Ectodermal cell (in vitro differentiated cells): ENCODE data around the gene TSPO.
"Not testable (repeated sequence)": the region's sequence is repeated elsewhere in the genome, so short reads cannot be mapped to it uniquely, and the experiment has no call there.

Experiments used
- H3K27ac ChIP-seq: 2 replicates; pipeline ENCODE4 v1.7.0; 2013; ENCODE audit warnings: mild to moderate bottlenecking, low read depth, low read length; ENCODE audit not compliant: insufficient read depth, poor library complexity, severe bottlenecking
- H3K27me3 ChIP-seq: 2 replicates; pipeline ENCODE4 v1.7.0; 2013; ENCODE audit warnings: mild to moderate bottlenecking, low read length; ENCODE audit not compliant: insufficient read depth, control insufficient read depth, poor library complexity, severe bottlenecking
- H3K36me3 ChIP-seq: one replicate; pipeline ENCODE4 v1.7.0; 2013; ENCODE audit warnings: low read length; ENCODE audit not compliant: control insufficient read depth, insufficient read depth
- H3K4me1 ChIP-seq: one replicate; pipeline ENCODE4 v1.7.0; 2013; ENCODE audit warnings: low read length; ENCODE audit not compliant: control insufficient read depth, insufficient read depth
- H3K4me3 ChIP-seq: 2 replicates; pipeline ENCODE4 v1.7.0; 2013; ENCODE audit warnings: low read depth, low read length, control low read depth; ENCODE audit not compliant: insufficient read depth
- H3K9me3 ChIP-seq: 2 replicates; pipeline ENCODE4 v1.7.0; 2013; ENCODE audit warnings: mild to moderate bottlenecking, low read length, moderate library complexity; ENCODE audit not compliant: control insufficient read depth
- WGBS, 2 experiments: methylation state at CpG; one replicate each; pipeline ENCODE4 v1.1.7; 2013; ENCODE audit warnings: missing lambda C conversion rate in 2 of 2; 5-methylcytosine and 5-hydroxymethylcytosine counted together

Gene TSPO

DNA sequence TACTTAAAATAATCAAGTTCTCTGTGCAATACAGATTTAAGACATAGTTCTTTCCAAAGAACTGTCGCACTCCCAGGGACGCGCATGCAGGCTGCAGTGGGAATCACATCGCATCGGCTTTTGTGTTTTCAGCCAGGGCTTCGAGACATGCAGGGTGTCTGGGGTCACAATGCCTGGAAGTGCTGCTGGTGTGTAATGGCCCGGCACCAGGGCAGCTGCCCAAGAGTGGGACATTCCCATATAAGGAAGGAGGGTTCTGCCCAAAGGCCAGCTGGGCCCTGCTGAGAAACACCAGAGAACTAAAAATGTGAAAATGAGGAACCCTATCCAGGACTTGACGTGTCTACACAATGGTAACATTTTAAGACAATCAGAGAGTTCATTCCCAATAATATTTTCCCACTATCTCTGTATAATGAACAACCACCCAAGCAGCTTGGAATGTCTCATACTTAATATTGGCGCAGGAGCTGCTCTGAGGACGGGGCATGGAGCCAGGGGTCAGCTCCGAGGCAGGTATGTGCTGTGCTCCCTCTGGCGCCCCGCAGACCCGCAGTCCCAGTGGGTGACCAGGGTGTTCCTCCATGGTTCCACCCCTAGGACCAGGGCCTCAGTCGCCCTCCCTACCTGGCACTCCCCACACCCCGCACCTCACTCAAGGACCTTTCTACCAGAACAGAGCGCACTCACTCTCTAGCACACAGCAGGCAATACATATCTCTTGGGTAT, 19.4 kb upstream of the TSPO start:
- peaks cover 22% of the 10 kb centered on the region for H3K36me3 ChIP-seq
- whole genome bisulfite sequencing, 2 experiments, result 95% methylated on average over 17 of the region's 17 CpGs

DNA sequence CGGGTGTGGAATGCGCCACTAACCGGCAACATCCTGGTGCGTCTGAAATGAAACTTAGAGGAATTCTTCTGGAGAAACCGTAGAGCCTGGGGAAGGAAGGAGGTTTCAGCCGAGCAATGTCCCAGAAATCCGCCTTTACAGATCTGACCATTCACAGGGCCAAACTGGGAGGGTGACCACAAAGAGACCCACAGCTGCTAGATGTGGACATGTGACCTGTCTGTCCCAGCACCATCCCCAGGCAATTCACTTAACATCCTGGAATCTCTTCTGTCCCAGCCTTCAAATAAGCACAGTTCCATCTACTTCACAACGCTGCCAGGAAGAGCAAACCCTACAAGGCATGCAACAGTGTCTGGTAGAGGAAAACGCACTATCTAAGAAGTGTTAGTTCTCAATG, 18.0 kb upstream of the TSPO start:
- no peak overlapping the region for H3K4me3 ChIP-seq
- no peaks in the 10 kb centered on the region for H3K27me3 ChIP-seq
- H3K27ac ChIP-seq, result no peak overlapping the region
- 83% methylated on average over 9 of the region's 9 CpGs for WGBS, 2 experiments
- H3K4me1 ChIP-seq, result peaks cover 7% of the 10 kb centered on the region
- H3K9me3 ChIP-seq, result no peaks in the 10 kb centered on the region
- H3K36me3 ChIP-seq, result peaks cover 27% of the 10 kb centered on the region

More for the DNA sequence above, 19.4 kb upstream of the TSPO start:
- no peaks in the 10 kb centered on the region for H3K9me3 ChIP-seq
- peaks cover 7% of the 10 kb centered on the region for H3K4me1 ChIP-seq
- no peak overlapping the region for H3K4me3 ChIP-seq
- no peak overlapping the region for H3K27ac ChIP-seq
- no peaks in the 10 kb centered on the region for H3K27me3 ChIP-seq

GRCh38 chr22:43134553-43134952, 16.8 kb upstream of the TSPO start:
- Histone ChIP-seq H3K27me3 (no peaks in the 10 kb centered on the region), H3K4me1 (peaks cover 3% of the 10 kb centered on the region), H3K4me3 (no peak overlapping the region), H3K9me3 (no peaks in the 10 kb centered on the region), H3K36me3 (peaks cover 32% of the 10 kb centered on the region), H3K27ac (no peak overlapping the region)
- WGBS, 2 experiments, result 90 to 97% methylated on average over 4 of the region's 4 CpGs

DNA sequence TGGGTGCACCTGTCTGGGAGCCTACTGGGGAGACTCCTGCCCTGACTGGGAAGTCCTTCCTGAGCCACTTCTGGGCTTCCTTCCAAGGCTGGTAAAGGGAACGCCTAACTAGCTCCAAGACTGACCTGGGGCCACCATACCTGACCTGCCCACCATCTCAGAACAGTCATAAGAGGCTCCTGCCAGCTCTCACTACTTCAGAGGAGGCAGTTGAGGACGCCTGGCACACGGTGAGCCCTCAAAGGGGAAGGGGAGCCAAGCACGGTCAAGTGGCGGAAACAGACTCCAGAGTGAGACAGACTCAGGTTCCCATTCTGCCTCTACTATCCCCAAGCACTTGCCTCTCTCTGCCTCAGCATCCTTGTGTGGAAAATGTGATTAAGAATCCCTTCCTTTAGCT, 15.8 kb upstream of the TSPO start:
- Histone ChIP-seq H3K36me3 (peaks cover 41% of the 10 kb centered on the region), H3K27ac (no peak overlapping the region), H3K9me3 (no peaks in the 10 kb centered on the region), H3K4me1 (no peaks in the 10 kb centered on the region), H3K4me3 (no peak overlapping the region), H3K27me3 (no peaks in the 10 kb centered on the region)
- WGBS, 2 experiments, result 93 to 95% methylated on average over 5 of the region's 5 CpGs

DNA sequence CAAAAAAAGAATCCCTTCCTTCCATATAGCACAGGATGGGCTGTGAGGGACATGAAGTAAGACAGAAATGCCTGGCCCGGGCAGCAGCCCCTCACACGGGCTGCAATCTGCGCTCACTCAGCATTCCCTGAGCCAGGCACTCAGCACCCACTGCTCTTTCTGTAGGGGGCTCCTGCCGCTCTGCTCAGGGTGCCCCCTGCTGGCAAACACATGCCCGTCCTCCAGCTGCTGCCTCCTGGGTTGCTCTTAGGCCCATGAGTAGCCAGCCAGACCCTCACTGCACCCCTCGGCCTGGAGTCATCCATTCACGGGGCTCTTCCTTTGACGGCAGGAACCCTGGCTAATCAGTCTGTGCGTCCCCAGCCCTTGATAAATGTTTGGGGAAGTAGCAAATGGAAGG, 15.1 kb upstream of the TSPO start:
- H3K27ac ChIP-seq, result no peak overlapping the region
- H3K4me3 ChIP-seq, result no peak overlapping the region
- H3K27me3 ChIP-seq, result no peaks in the 10 kb centered on the region
- peaks cover 43% of the 10 kb centered on the region for H3K36me3 ChIP-seq
- H3K9me3 ChIP-seq, result no peaks in the 10 kb centered on the region
- no peaks in the 10 kb centered on the region for H3K4me1 ChIP-seq
- 76 to 81% methylated on average over 9 of the region's 9 CpGs for WGBS, 2 experiments

GRCh38 chr22:43136801-43137200, 14.6 kb upstream of the TSPO start:
- H3K4me1 ChIP-seq, result no peaks in the 10 kb centered on the region
- no peaks in the 10 kb centered on the region for H3K9me3 ChIP-seq
- H3K27me3 ChIP-seq, result no peaks in the 10 kb centered on the region
- WGBS, 2 experiments, result 94 to 95% methylated on average over 10 of the region's 10 CpGs
- no peak overlapping the region for H3K27ac ChIP-seq
- H3K4me3 ChIP-seq, result no peak overlapping the region
- peaks cover 44% of the 10 kb centered on the region for H3K36me3 ChIP-seq

DNA sequence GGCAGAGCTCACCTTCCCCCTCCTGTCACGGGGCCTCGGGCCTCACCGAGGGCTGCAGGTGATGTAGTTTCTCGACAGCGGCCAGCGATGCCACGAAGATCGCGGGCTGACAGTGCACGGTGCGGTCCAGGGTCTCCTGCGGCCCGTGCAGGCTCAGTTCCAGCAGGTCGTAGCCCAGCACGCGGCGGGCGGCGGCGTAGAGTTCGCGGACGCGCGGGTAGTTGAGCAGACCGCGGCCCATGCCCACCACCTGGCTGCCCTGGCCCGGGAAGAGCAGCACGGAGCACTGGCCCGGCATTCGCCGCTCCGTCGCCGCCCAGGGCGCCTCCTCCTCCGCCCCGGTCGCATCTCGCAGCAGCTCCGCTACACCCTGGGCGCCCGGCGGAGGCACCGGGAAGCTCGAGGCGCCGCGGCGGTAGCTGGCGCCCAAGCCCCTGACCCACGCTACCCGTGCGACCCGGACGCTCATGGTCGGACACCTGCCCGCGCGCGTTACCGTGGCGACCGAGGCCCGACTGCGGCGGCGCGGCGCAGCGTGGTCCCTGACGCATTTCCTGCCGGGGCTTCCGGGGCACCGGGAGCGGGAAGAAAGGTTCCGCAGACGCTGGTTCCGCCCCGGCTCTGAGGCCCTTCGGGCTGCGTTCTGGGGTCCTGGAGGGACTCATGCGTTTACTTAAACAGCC, 8.3 kb upstream of the TSPO start, which contains the start of gene MCAT:
TSS of gene MCAT (minus strand) at position 519 of the 683 bp plus-strand sequence. CDS start at position 469, 50 bp downstream.
- Histone ChIP-seq H3K27ac (no peak within 1 kb of the TSS), H3K4me1 (no peaks in the 10 kb centered on the region), H3K4me3 (peak within 1 kb of the TSS; percentile 96), H3K27me3 (no peaks in the 10 kb centered on the region), H3K9me3 (no peaks in the 10 kb centered on the region), H3K36me3 (peaks cover 17% of the 10 kb centered on the region)
- 1% methylated on average over 83 of the region's 83 CpGs for WGBS, 2 experiments

DNA sequence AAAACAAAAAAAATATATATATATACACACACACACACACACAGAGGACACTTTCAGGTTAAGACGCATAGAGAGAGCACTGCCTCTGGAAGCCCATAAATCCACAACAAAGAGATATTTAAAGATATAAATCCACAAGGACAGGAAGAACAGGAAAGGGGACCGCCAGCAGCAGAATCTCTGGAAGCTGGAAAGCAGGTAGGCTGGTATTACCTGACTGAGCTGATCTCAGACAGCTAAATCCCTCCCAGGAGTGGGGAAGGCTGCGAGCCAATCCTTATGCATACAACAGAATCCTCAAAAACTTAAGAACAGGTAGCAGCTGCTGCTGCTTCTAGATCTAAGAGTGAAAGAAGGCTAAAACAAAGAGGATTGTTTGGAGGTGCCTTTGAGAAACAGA, 6.4 kb upstream of the TSPO start:
- no peak overlapping the region for H3K27ac ChIP-seq
- no peaks in the 10 kb centered on the region for H3K9me3 ChIP-seq
- H3K4me1 ChIP-seq, result no peaks in the 10 kb centered on the region
- H3K36me3 ChIP-seq, result peaks cover 9% of the 10 kb centered on the region
- H3K27me3 ChIP-seq, result no peaks in the 10 kb centered on the region
- 94 to 96% methylated on average over 3 of the region's 3 CpGs for WGBS, 2 experiments
- H3K4me3 ChIP-seq, result no peak overlapping the region

GRCh38 chr22:43145371-43145770, 6.0 kb upstream of the TSPO start:
- not testable (repeated sequence) for H3K9me3 ChIP-seq, H3K36me3 ChIP-seq, H3K27ac ChIP-seq, H3K4me1 ChIP-seq, H3K27me3 ChIP-seq, H3K4me3 ChIP-seq
- 89 to 94% methylated on average over 8 of the region's 8 CpGs for WGBS, 2 experiments

- not testable (repeated sequence) for H3K36me3 ChIP-seq, H3K27ac ChIP-seq, H3K9me3 ChIP-seq, H3K4me1 ChIP-seq, H3K4me3 ChIP-seq, H3K27me3 ChIP-seq
- 92 to 95% methylated on average over 14 to 15 of the region's 15 CpGs for WGBS, 2 experiments
Observed at GRCh38 chr22:43146332-43146731, 5.0 kb upstream of the TSPO start.
